Activated CD4-positive, alpha-beta T cell treated with anti-CD3 and anti-CD28 coated beads, Interleukin-2, amount 50 U/mL, for 24 hours (primary cell): ENCODE results near the gene BRK1.
"Not testable (repeated sequence)": the region's sequence is repeated elsewhere in the genome, so short reads cannot be mapped to it uniquely, and the experiment has no call there.

Experiments used
- DNase-seq, 2 donors: peaks; one replicate each; pipeline ENCODE4 v3.0.0-alpha.2; 2020; ENCODE audit warnings: low read depth in 1 of 2, low spot score in 1 of 2

The BRK1 gene

GRCh38 chr3:10142707-10143560 is 27.5 kb downstream of the BRK1 start:
- no peak for DNase-seq

GRCh38 chr3:10145685-10146084 is 30.2 kb downstream of the BRK1 start:
- DNase-seq = no peak

GRCh38 chr3:10149226-10149625 is 33.8 kb downstream of the BRK1 start:
- DNase-seq = no peak

GRCh38 chr3:10150987-10151386 is 35.5 kb downstream of the BRK1 start:
- DNase-seq = no peak

- no peak for DNase-seq
Observed at GRCh38 chr3:10154335-10155122, 39.1 kb downstream of the BRK1 start.

- no peak for DNase-seq
Observed at GRCh38 chr3:10155123-10155472, 39.6 kb downstream of the BRK1 start.

- DNase-seq = no peak
Observed at GRCh38 chr3:10155658-10156057, 40.2 kb downstream of the BRK1 start.

GRCh38 chr3:10157031-10157430 is 41.6 kb downstream of the BRK1 start:
- DNase-seq = no peak

GRCh38 chr3:10158555-10158954 is 43.1 kb downstream of the BRK1 start:
- not testable (repeated sequence) for DNase-seq

GRCh38 chr3:10160346-10160745 is 44.9 kb downstream of the BRK1 start:
- DNase-seq = no peak

GRCh38 chr3:10160925-10161324 is 45.5 kb downstream of the BRK1 start:
- DNase-seq = no peak

- DNase-seq = no peak
Observed at GRCh38 chr3:10162185-10162584, 46.7 kb downstream of the BRK1 start.

- DNase-seq = not testable (repeated sequence)
Observed at GRCh38 chr3:10164201-10164545, 48.7 kb downstream of the BRK1 start.

GRCh38 chr3:10164546-10165393 is 49.3 kb downstream of the BRK1 start, which contains the start of gene IRAK2:
Gene IRAK2, plus strand, starts transcription at chr3:10164919. Its CDS starts 36 bp downstream, at chr3:10164955.
- DNase-seq = peak; percentile 42

- no peak for DNase-seq
Observed at GRCh38 chr3:10166213-10166604, 50.7 kb downstream of the BRK1 start.

- no peak for DNase-seq
Observed at GRCh38 chr3:10169000-10169496, 53.6 kb downstream of the BRK1 start.

GRCh38 chr3:10170915-10171478 is 55.5 kb downstream of the BRK1 start:
- DNase-seq = no peak

GRCh38 chr3:10173095-10173925 is 57.8 kb downstream of the BRK1 start:
- DNase-seq = no peak

GRCh38 chr3:10173926-10174435 is 58.5 kb downstream of the BRK1 start:
- no peak for DNase-seq

- not testable (repeated sequence) for DNase-seq
Observed at GRCh38 chr3:10175334-10175733, 59.9 kb downstream of the BRK1 start.
